Nephron progenitor cell (in vitro differentiated cells): ENCODE results near the gene LBHD2.
A peak's percentile ranks its signal among the peaks of the same experiment; 100 is the strongest.

ENCODE experiments used
- DNase-seq: peaks from one replicate; pipeline ENCODE4 v3.0.0; 2021
- H3K27ac Mint-ChIP-seq: 2 replicates; pipeline ENCODE4 v1.8.0; 2021; ENCODE audit warnings: mild to moderate bottlenecking, moderate library complexity, mixed read lengths
- H3K27me3 Mint-ChIP-seq: 2 replicates; pipeline ENCODE4 v1.8.0; 2021; ENCODE audit warnings: mild to moderate bottlenecking, low read depth, mixed read lengths; ENCODE audit not compliant: poor library complexity
- H3K36me3 Mint-ChIP-seq: 2 replicates; pipeline ENCODE4 v1.8.0; 2021; ENCODE audit warnings: low read depth, mixed read lengths
- H3K4me1 Mint-ChIP-seq: 2 replicates; pipeline ENCODE4 v1.8.0; 2021; ENCODE audit warnings: mixed read lengths
- H3K4me3 Mint-ChIP-seq: 2 replicates; pipeline ENCODE4 v1.8.0; 2021; ENCODE audit warnings: mild to moderate bottlenecking, moderate library complexity, mixed read lengths
- H3K9me3 Mint-ChIP-seq: 2 replicates; pipeline ENCODE4 v1.8.0; 2021; ENCODE audit warnings: mild to moderate bottlenecking, moderate library complexity, mixed read lengths
- TF ChIP-seq, protein P1 (sequence below): fragments of 200-600 bp; sonication (generic); IDR thresholded peaks from 2 replicates; pipeline ENCODE4 v1.5.0; 2021; ENCODE audit warnings: antibody characterized with exemption

The LBHD2 gene

DNA sequence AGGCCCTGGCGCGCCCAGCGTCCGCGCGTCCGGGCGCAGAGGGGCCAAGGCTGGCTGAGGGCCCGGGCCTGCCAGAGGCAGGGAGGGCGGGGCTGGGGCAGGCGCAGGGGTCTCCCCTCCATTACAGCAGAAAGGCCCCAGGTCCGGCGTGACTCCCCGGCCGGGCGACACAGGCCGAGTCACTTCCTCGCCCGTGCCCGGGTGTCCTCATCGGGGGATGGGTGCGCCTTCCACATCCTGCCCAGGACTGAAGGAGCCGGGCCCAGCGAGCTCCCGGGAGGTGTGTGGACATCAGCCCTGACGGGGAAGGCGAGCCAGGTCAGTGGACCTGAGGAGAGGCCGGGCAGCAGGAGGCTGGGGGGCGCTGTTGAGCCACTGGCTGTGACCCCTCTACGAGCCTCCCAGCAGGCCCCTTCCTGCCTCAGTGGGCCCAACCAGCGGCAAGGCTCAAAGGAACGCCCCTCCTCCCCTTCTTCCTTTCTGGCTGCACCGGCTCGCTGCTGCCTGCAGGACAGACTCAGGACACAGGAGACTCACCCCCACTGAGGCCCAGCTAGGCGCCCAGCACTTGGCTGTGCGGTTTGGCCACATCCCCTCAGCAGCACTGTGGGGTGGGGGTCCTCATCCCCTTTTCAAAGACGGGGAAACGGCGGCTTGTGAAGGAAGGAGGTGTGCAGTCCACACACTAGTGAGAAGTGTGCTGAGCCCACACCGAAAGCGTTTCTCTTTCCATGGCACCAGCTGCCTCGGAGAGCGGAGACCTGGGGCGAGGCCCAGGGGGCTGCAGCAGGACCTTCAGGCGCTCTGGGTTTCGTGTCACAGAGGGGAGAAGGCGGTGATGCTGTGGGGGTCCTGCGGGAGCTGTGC, 39.9 kb downstream of the LBHD2 start:
- no peak for DNase-seq
- H3K9me3 Mint-ChIP-seq, result no peaks in the 10 kb centered on the region
- H3K27ac Mint-ChIP-seq, result no peak overlapping the region
- TF ChIP-seq, protein P1, sequence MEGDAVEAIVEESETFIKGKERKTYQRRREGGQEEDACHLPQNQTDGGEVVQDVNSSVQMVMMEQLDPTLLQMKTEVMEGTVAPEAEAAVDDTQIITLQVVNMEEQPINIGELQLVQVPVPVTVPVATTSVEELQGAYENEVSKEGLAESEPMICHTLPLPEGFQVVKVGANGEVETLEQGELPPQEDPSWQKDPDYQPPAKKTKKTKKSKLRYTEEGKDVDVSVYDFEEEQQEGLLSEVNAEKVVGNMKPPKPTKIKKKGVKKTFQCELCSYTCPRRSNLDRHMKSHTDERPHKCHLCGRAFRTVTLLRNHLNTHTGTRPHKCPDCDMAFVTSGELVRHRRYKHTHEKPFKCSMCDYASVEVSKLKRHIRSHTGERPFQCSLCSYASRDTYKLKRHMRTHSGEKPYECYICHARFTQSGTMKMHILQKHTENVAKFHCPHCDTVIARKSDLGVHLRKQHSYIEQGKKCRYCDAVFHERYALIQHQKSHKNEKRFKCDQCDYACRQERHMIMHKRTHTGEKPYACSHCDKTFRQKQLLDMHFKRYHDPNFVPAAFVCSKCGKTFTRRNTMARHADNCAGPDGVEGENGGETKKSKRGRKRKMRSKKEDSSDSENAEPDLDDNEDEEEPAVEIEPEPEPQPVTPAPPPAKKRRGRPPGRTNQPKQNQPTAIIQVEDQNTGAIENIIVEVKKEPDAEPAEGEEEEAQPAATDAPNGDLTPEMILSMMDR, result no peak
- H3K36me3 Mint-ChIP-seq, result no peaks in the 10 kb centered on the region
- peak overlapping the region; percentile 49 for H3K4me3 Mint-ChIP-seq
- H3K27me3 Mint-ChIP-seq, result peaks cover 41% of the 10 kb centered on the region
- H3K4me1 Mint-ChIP-seq, result peaks cover 48% of the 10 kb centered on the region

DNA sequence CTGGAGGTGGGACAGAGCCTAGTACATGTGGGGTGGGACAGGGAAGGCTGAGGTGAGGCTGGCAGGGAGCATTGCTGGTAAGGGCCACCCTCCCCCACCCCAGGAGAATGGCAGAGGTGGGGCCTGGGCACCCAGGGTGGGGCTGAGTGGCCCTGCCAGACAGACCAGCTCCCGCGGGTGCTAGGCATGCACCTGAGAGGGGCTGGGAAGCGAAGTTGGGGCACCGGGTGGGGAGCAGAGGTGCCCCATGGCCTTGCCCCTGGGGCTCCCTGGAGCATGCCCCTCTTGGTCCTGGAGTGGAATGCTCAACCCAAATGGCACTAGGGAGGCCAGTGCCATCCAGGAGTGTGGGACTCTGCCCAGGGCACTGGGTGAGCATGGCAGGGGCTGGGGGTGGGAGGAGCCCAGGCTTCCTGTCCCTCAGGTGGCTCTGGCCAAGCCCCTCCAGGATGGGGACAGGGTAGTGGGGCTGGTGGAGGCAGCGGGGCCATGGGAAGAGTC, 40.5 kb downstream of the LBHD2 start:
- no peaks in the 10 kb centered on the region for H3K36me3 Mint-ChIP-seq
- H3K27me3 Mint-ChIP-seq, result peaks cover 46% of the 10 kb centered on the region
- H3K4me3 Mint-ChIP-seq, result no peak overlapping the region
- TF ChIP-seq, protein P1, result no peak
- H3K9me3 Mint-ChIP-seq, result no peaks in the 10 kb centered on the region
- H3K27ac Mint-ChIP-seq, result no peak overlapping the region
- DNase-seq, result no peak
- peaks cover 49% of the 10 kb centered on the region for H3K4me1 Mint-ChIP-seq

DNA sequence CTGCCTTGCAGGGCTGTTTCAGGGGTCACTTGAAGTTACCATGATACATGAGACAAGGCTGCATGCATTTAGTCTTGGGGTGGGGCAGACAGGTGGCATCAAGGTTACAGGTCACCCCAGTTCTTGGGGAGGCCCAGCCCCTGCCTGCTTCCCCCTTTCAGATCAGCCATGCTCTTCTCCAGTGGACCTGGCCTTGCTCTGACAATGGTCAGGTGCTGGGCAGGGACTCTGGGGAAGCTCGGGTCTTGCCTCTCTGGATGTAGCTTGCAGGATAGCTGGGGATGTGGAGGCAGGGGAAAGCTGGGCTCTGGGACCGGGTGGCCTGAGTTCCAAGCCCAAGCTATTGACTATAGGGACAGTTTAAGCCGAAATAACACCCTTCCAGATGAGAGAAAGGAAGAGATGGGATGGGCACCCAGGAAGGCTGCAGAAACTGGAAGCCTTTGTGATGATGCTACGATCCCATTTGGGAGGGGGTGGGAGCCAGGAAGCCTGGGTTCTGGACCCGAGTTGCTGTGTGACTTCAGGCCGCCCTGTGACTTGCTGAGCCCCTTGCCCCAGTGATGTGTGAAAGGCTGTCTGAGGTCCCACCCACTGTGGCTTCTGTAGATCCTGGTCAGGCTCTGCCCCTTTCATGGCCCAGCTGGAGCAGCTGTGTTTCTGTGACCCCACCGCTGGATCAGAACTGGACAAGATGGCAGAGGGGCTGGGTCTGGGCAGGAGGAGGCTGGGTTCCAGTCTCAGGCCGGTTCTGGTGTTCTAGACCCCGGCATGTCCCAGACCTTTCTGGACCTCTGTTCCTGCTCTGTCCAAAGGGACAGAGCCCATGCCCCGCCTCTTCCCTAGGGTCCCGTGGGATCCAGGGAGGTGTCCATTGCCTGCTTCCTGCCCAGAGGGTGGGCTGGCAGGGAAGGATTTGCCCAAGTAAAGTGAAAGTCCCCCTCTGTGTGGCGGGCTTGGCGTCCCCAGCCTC, 41.4 kb downstream of the LBHD2 start:
- H3K27me3 Mint-ChIP-seq, result peaks cover 46% of the 10 kb centered on the region
- no peak for DNase-seq
- no peak overlapping the region for H3K27ac Mint-ChIP-seq
- no peaks in the 10 kb centered on the region for H3K9me3 Mint-ChIP-seq
- H3K4me1 Mint-ChIP-seq, result peaks cover 44% of the 10 kb centered on the region
- H3K36me3 Mint-ChIP-seq, result no peaks in the 10 kb centered on the region
- no peak overlapping the region for H3K4me3 Mint-ChIP-seq
- TF ChIP-seq, protein P1, result no peak

DNA sequence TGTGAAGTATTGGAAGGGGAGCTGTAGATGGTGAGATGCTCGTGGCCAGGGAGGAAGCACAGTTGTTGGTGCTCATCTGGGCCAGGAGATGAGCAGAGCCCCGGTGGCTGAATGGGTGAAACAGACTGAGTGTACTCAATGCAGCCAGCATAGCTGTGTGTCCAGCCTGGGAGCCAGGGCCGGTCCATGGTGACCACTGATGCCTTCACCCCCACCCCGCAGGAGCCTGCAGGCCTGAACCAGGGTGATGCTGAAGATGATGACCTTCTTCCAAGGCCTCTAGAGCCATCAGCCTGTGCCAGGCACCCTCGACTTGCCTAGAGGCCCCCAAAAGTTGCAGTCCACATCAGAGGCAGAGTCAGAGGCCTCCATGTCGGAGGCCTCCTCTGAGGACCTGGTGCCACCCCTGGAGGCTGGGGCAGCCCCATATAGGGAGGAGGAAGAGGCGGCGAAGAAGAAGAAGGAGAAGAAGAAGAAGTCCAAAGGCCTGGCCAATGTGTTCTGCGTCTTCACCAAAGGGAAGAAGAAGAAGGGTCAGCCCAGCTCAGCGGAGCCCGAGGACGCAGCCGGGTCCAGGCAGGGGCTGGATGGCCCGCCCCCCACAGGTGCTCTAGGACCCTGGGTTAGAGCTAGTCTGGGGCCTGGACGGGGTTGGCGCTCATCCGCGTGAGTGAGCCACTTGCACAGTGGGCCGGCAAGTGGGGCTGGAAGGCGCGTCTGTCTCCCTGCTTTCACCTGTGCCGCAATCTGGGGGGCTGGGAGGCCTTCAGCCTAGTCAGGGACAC, 42.3 kb downstream of the LBHD2 start:
- TF ChIP-seq, protein P1, result no peak
- no peak for DNase-seq
- Mint-ChIP-seq H3K27ac (peak overlapping the region; percentile 37), H3K4me3 (peak overlapping the region; percentile 76), H3K4me1 (peaks cover 44% of the 10 kb centered on the region), H3K27me3 (peaks cover 54% of the 10 kb centered on the region), H3K9me3 (no peaks in the 10 kb centered on the region), H3K36me3 (no peaks in the 10 kb centered on the region)

DNA sequence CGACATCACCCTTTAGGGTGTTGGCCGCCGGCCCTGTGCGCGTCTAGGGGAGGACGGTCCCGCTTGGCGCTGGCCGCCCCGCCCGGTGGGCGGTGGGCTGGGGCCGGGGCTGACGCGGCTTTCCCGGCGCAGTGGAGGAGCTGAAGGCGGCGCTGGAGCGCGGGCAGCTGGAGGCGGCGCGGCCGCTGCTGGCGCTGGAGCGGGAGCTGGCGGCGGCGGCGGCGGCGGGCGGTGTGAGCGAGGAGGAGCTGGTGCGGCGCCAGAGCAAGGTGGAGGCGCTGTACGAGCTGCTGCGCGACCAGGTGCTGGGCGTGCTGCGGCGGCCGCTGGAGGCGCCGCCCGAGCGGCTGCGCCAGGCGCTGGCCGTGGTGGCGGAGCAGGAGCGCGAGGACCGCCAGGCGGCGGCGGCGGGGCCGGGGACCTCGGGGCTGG, 42.9 kb downstream of the LBHD2 start:
- peak; percentile 85 for DNase-seq
- Mint-ChIP-seq H3K36me3 (no peaks in the 10 kb centered on the region), H3K4me1 (peaks cover 42% of the 10 kb centered on the region), H3K9me3 (no peaks in the 10 kb centered on the region), H3K27ac (no peak overlapping the region), H3K4me3 (no peak overlapping the region), H3K27me3 (peaks cover 54% of the 10 kb centered on the region)
- TF ChIP-seq, protein P1, result no peak
